B cell (primary cell): ENCODE results near the gene RAD51B. TPM values are rescaled to one million over a fixed set of nuclear protein-coding genes. Genes with fewer than 3 reads are reported as not detected.

ENCODE experiments used
- ATAC-seq: fragments of 200-7000 bp; cut with Tn5 transposase; one replicate; pipeline ENCODE4 v1.10.0; 2021; ENCODE audit warnings: low read depth, mild to moderate bottlenecking, moderate number of reproducible peaks, moderate library complexity
- CTCF ChIA-PET: fragments of 350-600 bp; sonication (Branson Sonifier 250); formaldehyde crosslinking; loops from one replicate; lab custom pipeline; 2021; ENCODE audit warnings: antibody characterized with exemption, inconsistent platforms; lab: Charles Lee
- POLR2A ChIA-PET: fragments of 350-600 bp; sonication (Branson Sonifier 250); formaldehyde crosslinking; loops from one replicate; lab custom pipeline; 2021; ENCODE audit warnings: antibody characterized with exemption; lab: Charles Lee
- DNase-seq: peaks from one replicate; pipeline ENCODE4 v3.0.0; 2013
- H2AFZ ChIP-seq: 2 replicates; pipeline ENCODE4 v1.6.1; 2012; ENCODE audit warnings: mild to moderate bottlenecking, low read depth, low read length; ENCODE audit not compliant: insufficient read depth, poor library complexity, severe bottlenecking
- H3K27ac ChIP-seq, 2 donors: 1 replicate in 1 of 2; 2 replicates in 1 of 2; pipeline ENCODE4 v1.5.1; 2012 to 2013; ENCODE audit warnings: low read length in 2 of 2, mild to moderate bottlenecking in 2 of 2, moderate library complexity in 1 of 2
- H3K27me3 ChIP-seq, 4 experiments: fragments of 200-600 bp in 1 of 4; sonication (generic) in 1 of 4; replicated peaks in 1 of 4; 1 replicate in 2 of 4; 2 replicates in 2 of 4; pipeline versions ENCODE4 v1.6.1 to v1.7.0; 2013 to 2016; ENCODE audit warnings: low read length in 3 of 4, mild to moderate bottlenecking in 2 of 4, mixed read lengths in 1 of 4, moderate library complexity in 1 of 4; ENCODE audit not compliant: insufficient read depth in 4 of 4, control insufficient read depth in 3 of 4; ENCODE audit errors: control extremely low read depth in 1 of 4
- H3K36me3 ChIP-seq, 2 experiments: replicated peaks in 1 of 2; 1 replicate in 1 of 2; 2 replicates in 1 of 2; pipeline versions ENCODE4 v1.6.1 to v1.7.1; 2013; ENCODE audit warnings: low read length in 1 of 2; ENCODE audit not compliant: insufficient read depth in 2 of 2, control insufficient read depth in 1 of 2; ENCODE audit errors: control extremely low read depth in 1 of 2, extremely low read depth in 1 of 2
- H3K4me1 ChIP-seq, 2 donors: fragments of 200-600 bp in 1 of 2; sonication (generic) in 1 of 2; 1 replicate in 1 of 2; 2 replicates in 1 of 2; pipeline versions ENCODE4 v1.5.1 to v1.6.1; 2013 to 2017; ENCODE audit warnings: low read length in 2 of 2; ENCODE audit not compliant: control insufficient read depth in 2 of 2, insufficient read depth in 2 of 2
- H3K4me2 ChIP-seq: replicated peaks from 2 replicates; pipeline ENCODE3; 2012; ENCODE audit warnings: mild to moderate bottlenecking, low read depth, low read length; ENCODE audit not compliant: poor library complexity, severe bottlenecking
- H3K4me3 ChIP-seq, 5 experiments: fragments of 200-600 bp in 1 of 5; sonication (generic) in 1 of 5; 1 replicate in 3 of 5; 2 replicates in 2 of 5; pipeline versions ENCODE4 v1.5.1 to v1.7.0; 2011 to 2016; ENCODE audit warnings: low read length in 4 of 5, mild to moderate bottlenecking in 4 of 5, low read depth in 2 of 5, control low read depth in 1 of 5, moderate library complexity in 1 of 5; ENCODE audit not compliant: insufficient read depth in 1 of 5; ENCODE audit errors: control extremely low read depth in 1 of 5, extremely low read depth in 1 of 5
- H3K79me2 ChIP-seq: fragments of 200-600 bp; sonication (generic); one replicate; pipeline ENCODE4 v1.6.0; 2016; ENCODE audit warnings: low read length; ENCODE audit not compliant: control insufficient read depth, insufficient read depth
- H3K9ac ChIP-seq: fragments of 200-600 bp; sonication (generic); 2 replicates; pipeline ENCODE4 v1.6.1; 2017; ENCODE audit warnings: mild to moderate bottlenecking, low read length, moderate library complexity
- H3K9me3 ChIP-seq, 3 donors: one replicate each; pipeline versions ENCODE4 v1.6.1 to v1.7.1; 2013; ENCODE audit warnings: low read length in 2 of 3; ENCODE audit not compliant: control insufficient read depth in 2 of 3, insufficient read depth in 1 of 3; ENCODE audit errors: control extremely low read depth in 1 of 3
- H4K20me1 ChIP-seq: 2 replicates; pipeline ENCODE4 v1.6.0; 2012; ENCODE audit warnings: mild to moderate bottlenecking, low read length; ENCODE audit not compliant: insufficient read depth, control insufficient read depth, poor library complexity, severe bottlenecking
- H3K27ac Mint-ChIP-seq: one replicate; pipeline ENCODE4 v1.8.0; 2021; ENCODE audit warnings: mixed read lengths
- H3K27me3 Mint-ChIP-seq: one replicate; pipeline ENCODE4 v1.8.0; 2021; ENCODE audit warnings: mixed read lengths
- H3K4me1 Mint-ChIP-seq: one replicate; pipeline ENCODE4 v1.8.0; 2021; ENCODE audit warnings: mixed read lengths
- H3K4me3 Mint-ChIP-seq: one replicate; pipeline ENCODE4 v1.8.0; 2021; ENCODE audit warnings: mixed read lengths
- H3K9me3 Mint-ChIP-seq: one replicate; pipeline ENCODE4 v1.8.0; 2022; ENCODE audit warnings: mixed read lengths; ENCODE audit not compliant: insufficient read depth
- EZH2 ChIP-seq: IDR thresholded peaks from 2 replicates; pipeline ENCODE4 v1.6.1; 2012; ENCODE audit warnings: borderline replicate concordance, low read depth, mild to moderate bottlenecking, moderate library complexity, low read length; ENCODE audit not compliant: insufficient read depth, poor library complexity, severe bottlenecking
- WGBS: methylation state at CpG from one replicate; pipeline ENCODE4 v1.1.5; 2013; ENCODE audit warnings: missing lambda C conversion rate; ENCODE audit not compliant: insufficient coverage; 5-methylcytosine and 5-hydroxymethylcytosine counted together
- intact Hi-C: fragments of 100-400 bp; cut with micrococcal nuclease; formaldehyde crosslinking; loops from one replicate; pipeline ENCODE4 v1.10.0; 2022
- polyA plus RNA-seq: library from polyadenylated mRNA; depleted of rRNA; stranded (reverse); fragments of >200 nt; gene quantifications from 2 replicates; pipeline ENCODE4 v1.2.3, GENCODE V29; 2012
- total RNA-seq, 2 donors: library from RNA; stranded (reverse); fragments of 120-200 nt in 1 of 2; gene quantifications; 1 replicate in 1 of 2; 2 replicates in 1 of 2; pipeline versions ENCODE4 v1.2.3 to v1.2.4, GENCODE V29; 2013 to 2022
- TF ChIP-seq, protein P1 (sequence below): fragments of 200-600 bp; IDR thresholded peaks from one replicate; pipeline ENCODE4 v1.8.0; 2022; ENCODE audit warnings: antibody characterized with exemption, mild to moderate bottlenecking

RAD51B gene
- total and polyA plus RNA-seq, 2 donors (not counting 1 experiment from before 2014, with no cell fraction given) = 6.5 to 60.6 TPM

DNA sequence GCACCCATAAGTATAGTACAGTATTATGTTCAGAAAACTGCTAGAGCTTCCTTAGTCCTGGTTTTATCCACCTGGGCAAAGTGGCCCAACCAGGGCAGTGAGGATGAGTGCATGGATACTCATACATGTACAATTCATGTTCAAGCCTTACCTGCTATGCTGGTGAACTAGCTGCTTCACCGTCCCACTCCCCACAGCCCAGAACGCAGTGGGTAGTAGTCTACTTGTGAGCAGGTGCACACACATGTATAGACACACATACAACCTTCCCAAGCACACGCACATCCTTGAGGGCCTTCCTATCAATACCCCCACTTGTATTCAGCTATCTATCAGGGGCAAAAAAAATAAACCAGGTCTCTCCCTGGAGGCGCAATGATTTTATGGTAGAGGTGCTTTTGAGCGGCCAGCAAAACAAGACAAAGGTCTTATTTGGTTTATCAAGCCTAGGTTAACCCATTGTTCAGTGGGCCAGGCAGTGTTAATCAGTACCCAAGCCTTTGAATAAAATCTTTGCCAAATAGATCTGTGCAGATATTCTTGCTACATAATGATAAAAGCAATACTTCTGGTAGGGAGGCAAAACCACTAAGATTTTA is 903.5 kb downstream of the RAD51B start:
- Histone ChIP-seq H2AFZ (no peak overlapping the region), H3K9me3 (no peaks in the 10 kb centered on the region), H3K27ac (no peak overlapping the region), H3K4me3 (no peak overlapping the region), H3K27me3 (no peaks in the 10 kb centered on the region), H3K79me2 (no peaks in the 10 kb centered on the region), H3K9ac (no peak overlapping the region), H3K4me2 (no peak overlapping the region), H4K20me1 (no peaks in the 10 kb centered on the region), H3K36me3 (no peaks in the 10 kb centered on the region), H3K4me1 (peaks cover 7 to 13% of the 10 kb centered on the region in 2 donors)
- Mint-ChIP-seq H3K27me3 (no peaks in the 10 kb centered on the region), H3K9me3 (peaks cover 8% of the 10 kb centered on the region), H3K4me3 (no peak overlapping the region), H3K4me1 (peaks cover 36% of the 10 kb centered on the region), H3K27ac (no peak overlapping the region)
- 94% methylated on average over 5 of the region's 5 CpGs for WGBS
- ChIA-PET CTCF (no interaction called here), POLR2A (no interaction called here)
- no peak for DNase-seq
- intact Hi-C loops = no loop called here
- no peak for TF ChIP-seq EZH2
- TF ChIP-seq, protein P1, sequence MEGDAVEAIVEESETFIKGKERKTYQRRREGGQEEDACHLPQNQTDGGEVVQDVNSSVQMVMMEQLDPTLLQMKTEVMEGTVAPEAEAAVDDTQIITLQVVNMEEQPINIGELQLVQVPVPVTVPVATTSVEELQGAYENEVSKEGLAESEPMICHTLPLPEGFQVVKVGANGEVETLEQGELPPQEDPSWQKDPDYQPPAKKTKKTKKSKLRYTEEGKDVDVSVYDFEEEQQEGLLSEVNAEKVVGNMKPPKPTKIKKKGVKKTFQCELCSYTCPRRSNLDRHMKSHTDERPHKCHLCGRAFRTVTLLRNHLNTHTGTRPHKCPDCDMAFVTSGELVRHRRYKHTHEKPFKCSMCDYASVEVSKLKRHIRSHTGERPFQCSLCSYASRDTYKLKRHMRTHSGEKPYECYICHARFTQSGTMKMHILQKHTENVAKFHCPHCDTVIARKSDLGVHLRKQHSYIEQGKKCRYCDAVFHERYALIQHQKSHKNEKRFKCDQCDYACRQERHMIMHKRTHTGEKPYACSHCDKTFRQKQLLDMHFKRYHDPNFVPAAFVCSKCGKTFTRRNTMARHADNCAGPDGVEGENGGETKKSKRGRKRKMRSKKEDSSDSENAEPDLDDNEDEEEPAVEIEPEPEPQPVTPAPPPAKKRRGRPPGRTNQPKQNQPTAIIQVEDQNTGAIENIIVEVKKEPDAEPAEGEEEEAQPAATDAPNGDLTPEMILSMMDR = no peak
- no peak for ATAC-seq

DNA sequence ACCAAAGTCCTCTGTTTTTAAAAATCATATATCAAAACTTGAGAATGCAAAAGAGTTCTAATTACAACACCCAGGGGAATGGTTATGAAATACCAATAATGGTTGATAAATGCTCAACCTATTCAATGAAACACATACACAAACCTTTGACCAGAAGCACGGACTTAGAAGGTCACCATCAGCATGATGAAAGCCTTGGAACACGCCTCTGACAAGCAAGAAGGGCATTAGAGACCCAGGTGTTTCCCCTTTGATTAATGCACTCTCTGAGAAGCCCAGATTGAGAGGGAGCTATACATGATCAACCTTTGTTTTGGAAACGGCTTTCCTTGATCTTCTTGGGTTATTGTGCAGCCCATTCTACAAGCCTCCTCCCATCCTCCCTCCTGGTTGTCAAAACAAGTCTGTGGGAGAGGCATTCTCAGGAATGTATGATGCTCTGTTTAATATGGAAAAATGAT is 904.3 kb downstream of the RAD51B start:
- CTCF ChIA-PET = no interaction called here
- no peak overlapping the region for H3K9ac ChIP-seq
- H3K36me3 ChIP-seq = no peaks in the 10 kb centered on the region
- DNase-seq (no peak), ATAC-seq (no peak)
- no peak for TF ChIP-seq EZH2
- TF ChIP-seq, protein P1 = no peak
- no peaks in the 10 kb centered on the region for H3K9me3 ChIP-seq
- H3K27me3 ChIP-seq = no peaks in the 10 kb centered on the region
- H2AFZ ChIP-seq = no peak overlapping the region
- intact Hi-C loops = no loop called here
- 69% methylated on average over 2 of the region's 3 CpGs for WGBS
- H3K27ac Mint-ChIP-seq = no peak overlapping the region
- H3K4me1 Mint-ChIP-seq = peaks cover 43% of the 10 kb centered on the region
- peaks cover 8% of the 10 kb centered on the region for H3K9me3 Mint-ChIP-seq
- H3K4me3 Mint-ChIP-seq = no peak overlapping the region
- POLR2A ChIA-PET = no interaction called here
- no peaks in the 10 kb centered on the region for H4K20me1 ChIP-seq
- H3K4me2 ChIP-seq = no peak overlapping the region
- no peak overlapping the region for H3K4me3 ChIP-seq
- no peaks in the 10 kb centered on the region for H3K27me3 Mint-ChIP-seq
- no peak overlapping the region for H3K27ac ChIP-seq
- no peaks in the 10 kb centered on the region for H3K79me2 ChIP-seq
- H3K4me1 ChIP-seq = peaks cover 13 to 18% of the 10 kb centered on the region in 2 donors
